IMR-90 (cell line): Measurements from ENCODE around the gene MYH9. TPM values are rescaled to one million over a fixed set of nuclear protein-coding genes. Genes with fewer than 3 reads are reported as not detected.
"Not testable (repeated sequence)": the region's sequence is repeated elsewhere in the genome, so short reads cannot be mapped to it uniquely, and the experiment has no call there.

Experiments used
- ATAC-seq: fragments of 200-7000 bp; cut with Tn5 transposase; 2 replicates; pipeline ENCODE4 v1.9.1; 2020; ENCODE audit warnings: low read depth, mild to moderate bottlenecking, moderate library complexity
- BruUV-seq: library from RNA; stranded (reverse); fragments of 400-500 nt; replicated peaks from 2 replicates; lab custom pipeline; 2021; lab: Mats Ljungman, UMichigan
- CTCF ChIA-PET: fragments of 300-600 bp; formaldehyde crosslinking; extraction: SDS; loops from one replicate; lab custom pipeline; 2021; ENCODE audit warnings: antibody characterized with exemption; lab: Yijun Ruan, JAX
- POLR2A ChIA-PET: fragments of 300-600 bp; sonication (Branson Sonifier 250); formaldehyde crosslinking; loops from one replicate; lab custom pipeline; 2022; ENCODE audit warnings: antibody characterized with exemption; ENCODE audit not compliant: unreplicated experiment; lab: Charles Lee
- DNase-seq: peaks from one replicate; pipeline ENCODE4 v3.0.0; 2013
- H2AFZ ChIP-seq: replicated peaks from 2 replicates; pipeline ENCODE3; 2013; ENCODE audit warnings: low read length, mild to moderate bottlenecking; ENCODE audit not compliant: poor library complexity
- H2AK5ac ChIP-seq: 2 replicates; pipeline ENCODE4 v1.6.1; 2013; ENCODE audit warnings: low read depth, low read length, inconsistent platforms
- H2AK9ac ChIP-seq: replicated peaks from 2 replicates; pipeline ENCODE3; 2013; ENCODE audit warnings: mild to moderate bottlenecking, low read depth, low read length, moderate library complexity; ENCODE audit not compliant: poor library complexity
- H2BK120ac ChIP-seq: 2 replicates; pipeline ENCODE4 v1.6.1; 2013; ENCODE audit warnings: low read depth, low read length, inconsistent platforms
- H2BK15ac ChIP-seq: 3 replicates; pipeline ENCODE4 v1.6.1; 2013; ENCODE audit warnings: low read depth, low read length, inconsistent platforms
- H2BK20ac ChIP-seq: 2 replicates; pipeline ENCODE4 v1.6.1; 2013; ENCODE audit warnings: low read depth, mild to moderate bottlenecking, inconsistent platforms, low read length, moderate library complexity
- H2BK5ac ChIP-seq: 2 replicates; pipeline ENCODE4 v1.6.1; 2013; ENCODE audit warnings: mild to moderate bottlenecking, low read depth, low read length, inconsistent platforms; ENCODE audit not compliant: poor library complexity, severe bottlenecking
- H3K14ac ChIP-seq: replicated peaks from 2 replicates; pipeline ENCODE4 v1.6.1; 2013; ENCODE audit warnings: low read depth, low read length, inconsistent platforms
- H3K18ac ChIP-seq: 2 replicates; pipeline ENCODE4 v1.6.1; 2013; ENCODE audit warnings: low read depth, low read length, control low read depth
- H3K23ac ChIP-seq: 2 replicates; pipeline ENCODE4 v1.6.1; 2013; ENCODE audit warnings: low read depth, low read length, inconsistent platforms
- H3K27ac ChIP-seq: 2 replicates; pipeline ENCODE4 v1.5.1; 2013; ENCODE audit warnings: mild to moderate bottlenecking, control low read depth, low read length; ENCODE audit not compliant: insufficient read depth
- H3K27me3 ChIP-seq: 2 replicates; pipeline ENCODE4 v1.6.1; 2013; ENCODE audit warnings: low read length; ENCODE audit not compliant: control insufficient read depth, insufficient read depth
- H3K36me3 ChIP-seq: 2 replicates; pipeline ENCODE4 v1.6.1; 2013; ENCODE audit warnings: low read length, mixed read lengths; ENCODE audit not compliant: control insufficient read depth, insufficient read depth
- H3K4ac ChIP-seq: 2 replicates; pipeline ENCODE4 v1.6.1; 2013; ENCODE audit warnings: low read depth, low read length, inconsistent platforms
- H3K4me1 ChIP-seq: 2 replicates; pipeline ENCODE4 v1.6.1; 2013; ENCODE audit warnings: low read length, mixed read lengths; ENCODE audit not compliant: control insufficient read depth, insufficient read depth
- H3K4me2 ChIP-seq: 2 replicates; pipeline ENCODE4 v1.6.1; 2013; ENCODE audit warnings: low read depth, mild to moderate bottlenecking, control low read depth, low read length, moderate library complexity
- H3K4me3 ChIP-seq: 2 replicates; pipeline ENCODE4 v1.5.1; 2013; ENCODE audit warnings: low read depth, mild to moderate bottlenecking, control low read depth, low read length, moderate library complexity; ENCODE audit not compliant: insufficient read depth
- H3K56ac ChIP-seq: 2 replicates; pipeline ENCODE4 v1.6.1; 2013; ENCODE audit warnings: low read length, inconsistent platforms; ENCODE audit not compliant: insufficient read depth; ENCODE audit errors: extremely low read depth
- H3K79me1 ChIP-seq, 2 experiments: 2 replicates each; pipeline ENCODE4 v1.6.1; 2013; ENCODE audit warnings: low read length in 2 of 2, inconsistent platforms in 1 of 2, low read depth in 1 of 2
- H3K9ac ChIP-seq: 2 replicates; pipeline ENCODE4 v1.6.1; 2013; ENCODE audit warnings: low read depth, low read length, control low read depth
- H3K9me1 ChIP-seq: 2 replicates; pipeline ENCODE4 v1.6.1; 2013; ENCODE audit warnings: low read length, inconsistent platforms; ENCODE audit not compliant: insufficient read depth
- H3K9me3 ChIP-seq: 2 replicates; pipeline ENCODE4 v1.6.1; 2013; ENCODE audit warnings: low read length; ENCODE audit not compliant: control insufficient read depth, insufficient read depth
- H4K20me1 ChIP-seq: 2 replicates; pipeline ENCODE4 v1.6.1; 2013; ENCODE audit warnings: low read length, inconsistent platforms; ENCODE audit not compliant: insufficient read depth
- H4K5ac ChIP-seq: 2 replicates; pipeline ENCODE4 v1.6.1; 2013; ENCODE audit warnings: mild to moderate bottlenecking, low read depth, low read length, control low read depth
- H4K8ac ChIP-seq, 2 experiments: 2 replicates each; pipeline ENCODE4 v1.6.1; 2013; ENCODE audit warnings: low read depth in 2 of 2, low read length in 2 of 2, control low read depth in 1 of 2, inconsistent platforms in 1 of 2
- H4K91ac ChIP-seq: 2 replicates; pipeline ENCODE4 v1.6.1; 2013; ENCODE audit warnings: low read depth, low read length, inconsistent platforms; ENCODE audit not compliant: insufficient read depth
- FOS ChIP-seq: fragments of 150-350 bp; IDR thresholded peaks from 2 replicates; pipeline ENCODE4 v1.6.1; 2016; ENCODE audit warnings: low read depth, low read length
- NFE2L2 ChIP-seq: fragments of 150-350 bp; IDR thresholded peaks from 2 replicates; pipeline ENCODE4 v1.6.1; 2016; ENCODE audit warnings: low read depth, mild to moderate bottlenecking, low read length
- WGBS, 2 experiments: methylation state at CpG; one replicate each; pipeline versions ENCODE4 v1.1.5 to v1.1.7; 2013; ENCODE audit warnings: missing lambda C conversion rate in 2 of 2; ENCODE audit not compliant: insufficient read length in 1 of 2; ENCODE audit errors: extremely low coverage in 2 of 2; 5-methylcytosine and 5-hydroxymethylcytosine counted together
- dilution Hi-C: fragments of 300-500 bp; cut with HindIII; formaldehyde crosslinking; loops from one replicate; pipeline ENCODE4 v1.14.3; 2018; ENCODE audit warnings: low sequenced_read_pairs; ENCODE audit not compliant: unreplicated experiment
- in situ Hi-C: fragments of 300-500 bp; cut with MboI; formaldehyde crosslinking; loops from 3 replicates; pipeline ENCODE4 v1.14.3; 2019; ENCODE audit warnings: low sequenced_read_pairs, inconsistent platforms, mixed read lengths
- intact Hi-C: fragments of 100-400 bp; cut with micrococcal nuclease; formaldehyde crosslinking; loops from 2 replicates; pipeline ENCODE4 v1.10.0; 2022
- polyA plus RNA-seq, 3 experiments: library from polyadenylated mRNA; depleted of rRNA; stranded (reverse); fragments of >200 nt; gene quantifications; 2 replicates each; pipeline ENCODE4 v1.2.3, GENCODE V29; 2012; ENCODE audit warnings: low replicate concordance in 1 of 3
- total RNA-seq: library from RNA; depleted of rRNA; stranded (reverse); fragments of >200 nt; gene quantifications from 2 replicates; pipeline ENCODE4 v1.2.3, GENCODE V29; 2012

MYH9 gene
- total and polyA plus RNA-seq, 2 of the 4 experiments (the other 2 are of a cell fraction): 475 to 554 TPM

DNA sequence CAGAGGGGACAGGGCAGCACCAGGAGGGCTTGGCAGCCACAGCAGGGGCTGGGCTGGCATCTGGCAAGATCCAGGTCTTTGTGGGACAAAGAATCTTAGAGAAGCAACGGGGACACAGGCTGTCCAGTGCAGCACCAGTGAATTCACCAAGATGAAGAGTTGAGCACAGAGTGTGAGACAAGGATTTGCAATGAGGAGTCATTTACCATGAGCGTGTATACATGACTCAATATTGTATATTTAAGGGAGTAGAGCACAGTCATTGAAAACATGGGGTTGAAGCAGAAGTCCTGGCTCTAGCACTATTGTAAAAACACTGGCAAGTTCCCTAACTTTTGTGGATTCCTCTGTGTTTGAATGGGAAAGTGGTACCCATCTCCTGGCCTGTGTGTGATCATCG, 131.3 kb downstream of the MYH9 start:
- no peak overlapping the region for H4K8ac ChIP-seq

DNA sequence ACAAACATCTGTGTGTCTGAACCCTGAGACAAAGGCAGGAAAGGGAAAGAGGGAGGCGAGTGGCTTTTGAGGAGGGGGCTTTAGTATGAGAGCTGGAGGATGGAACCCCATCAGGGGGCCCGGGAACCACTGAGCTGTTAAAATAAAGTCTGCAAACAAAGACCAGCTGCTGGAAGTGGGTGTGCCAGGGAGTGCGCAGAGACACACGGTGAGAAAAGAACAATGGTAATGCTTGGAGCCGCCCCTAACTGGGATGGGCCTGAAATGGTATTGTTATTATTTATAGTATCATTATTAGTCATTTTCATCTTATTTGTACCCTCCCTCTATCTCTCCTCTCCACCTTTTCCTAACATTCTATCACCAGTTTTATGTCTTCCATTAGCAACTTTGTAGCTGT, 132.2 kb downstream of the MYH9 start:
- H3K9me1 ChIP-seq, H3K4ac ChIP-seq, H3K27ac ChIP-seq, dilution Hi-C loops, H2BK120ac ChIP-seq, H2BK20ac ChIP-seq, in situ Hi-C loops, intact Hi-C loops, ATAC-seq, POLR2A ChIA-PET, DNase-seq, H2AFZ ChIP-seq, H3K79me1 ChIP-seq, BruUV-seq, H3K27me3 ChIP-seq, H3K18ac ChIP-seq, H3K4me2 ChIP-seq, H4K8ac ChIP-seq, H2AK5ac ChIP-seq, H2AK9ac ChIP-seq, H2BK15ac ChIP-seq, H4K5ac ChIP-seq, H3K9ac ChIP-seq, H3K36me3 ChIP-seq, H3K23ac ChIP-seq, CTCF ChIA-PET, H4K20me1 ChIP-seq, H3K9me3 ChIP-seq, H3K14ac ChIP-seq, H3K4me1 ChIP-seq, H4K91ac ChIP-seq, H3K56ac ChIP-seq, H3K4me3 ChIP-seq, H2BK5ac ChIP-seq: not testable (repeated sequence)
- no CpG with 5 or more reads among the region's 5 CpGs for WGBS, 2 experiments

More for the DNA sequence above, 131.3 kb downstream of the MYH9 start:
- Histone ChIP-seq H2BK20ac (no peak overlapping the region), H4K91ac (no peak overlapping the region), H3K9me3 (no peaks in the 10 kb centered on the region), H3K36me3 (no peaks in the 10 kb centered on the region), H3K23ac (no peak overlapping the region), H3K9ac (no peak overlapping the region), H2AFZ (no peak overlapping the region), H2AK5ac (no peak overlapping the region), H3K18ac (no peak overlapping the region), H3K27ac (no peak overlapping the region), H3K4me2 (no peak overlapping the region), H4K5ac (no peak overlapping the region), H3K4ac (no peak overlapping the region), H2BK5ac (no peak overlapping the region), H3K79me1 (no peaks in the 10 kb centered on the region), H3K14ac (no peak overlapping the region), H3K27me3 (no peaks in the 10 kb centered on the region), H2AK9ac (no peak overlapping the region), H3K4me1 (peaks cover 7% of the 10 kb centered on the region; the same call in 1 of the 2 replicates), H4K20me1 (no peaks in the 10 kb centered on the region), H3K56ac (no peak overlapping the region), H2BK120ac (no peak overlapping the region), H3K9me1 (peaks cover 3% of the 10 kb centered on the region; the same call in 1 of the 2 replicates), H3K4me3 (no peak overlapping the region), H2BK15ac (no peak overlapping the region)
- in situ Hi-C loops: no loop called here
- ChIA-PET CTCF (no interaction called here), POLR2A (no interaction called here)
- 55% methylated on average over 2 of the region's 3 CpGs; no CpG with 5 or more reads in 1 of the 2 experiments for WGBS, 2 experiments
- DNase-seq (peak; percentile 55), ATAC-seq (peak; percentile 64)
- dilution Hi-C loops: no loop called here
- TF ChIP-seq NFE2L2 (no peak), FOS (0 out of 2 replicates have a peak, but pooled peaks have one; percentile 26)
- BruUV-seq: no TSS peak
- intact Hi-C loops: loop anchor here (1.0 kb wide), 1 partner anchor 13 kb away; no protein-coding TSS in a partner anchor
